ENCODE data around the gene OSBPL8. TPM values are rescaled to one million over a fixed set of nuclear protein-coding genes. Genes with fewer than 3 reads are reported as not detected.

OSBPL8 gene
- total RNA-seq, 3 donors from 2014 or later (not counting 1 experiment from before 2014, with no cell fraction given), result 133 to 154 (median 138) TPM

DNA sequence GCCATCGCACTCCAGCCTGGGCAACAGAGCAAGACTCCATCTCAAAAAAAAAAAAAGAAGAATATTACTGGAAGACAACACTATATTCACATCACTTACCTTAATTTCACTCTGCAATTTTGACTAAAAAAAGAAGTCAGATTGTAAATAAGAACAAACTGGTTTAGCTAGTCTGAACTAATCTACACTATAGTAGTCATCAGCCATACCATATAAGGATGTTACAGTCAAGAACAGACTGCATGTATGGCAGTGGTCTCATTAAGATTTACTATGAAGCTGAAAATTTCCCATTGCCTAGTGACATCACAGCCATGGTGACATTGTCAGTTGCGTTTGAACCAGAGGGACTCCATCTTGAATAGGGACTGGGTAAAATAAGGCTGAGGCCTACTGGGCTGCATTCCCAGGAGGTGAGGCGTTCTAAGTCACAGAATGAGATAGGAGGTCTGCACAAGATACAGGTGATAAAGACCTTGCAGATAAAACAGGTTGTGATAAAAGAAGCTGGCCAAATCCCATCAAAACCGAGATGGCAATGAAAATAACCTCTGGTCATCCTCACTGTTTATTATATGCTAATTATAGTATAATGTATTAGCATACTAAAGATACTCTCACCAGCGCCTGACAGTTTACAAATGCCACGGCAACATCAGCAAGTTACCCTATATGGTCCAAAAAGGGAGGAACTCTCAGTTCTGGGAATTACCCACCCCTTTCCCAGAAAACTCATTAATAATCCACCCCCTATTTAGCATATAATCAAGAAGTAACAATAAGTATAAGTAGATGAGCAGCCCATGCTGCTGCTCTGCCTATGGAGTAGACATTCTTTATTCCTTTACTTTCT is 51.2 kb downstream of the OSBPL8 start:
- Mint-ChIP-seq H3K36me3 (no peaks in the 10 kb centered on the region), H3K4me3 (no peak overlapping the region), H3K4me1 (peaks cover 43 to 44% of the 10 kb centered on the region in 2 donors), H3K27ac (peak overlapping the region in 1 of 2 donors; percentile 53), H3K27me3 (ENCODE audit: low read depth in 2 of 2) (no peaks in the 10 kb centered on the region), H3K9me3 (no peaks in the 10 kb centered on the region)
- intact Hi-C loops (cut with micrococcal nuclease), result no loop called here
- no peak for ATAC-seq
- DNase-seq, result no peak
- Histone ChIP-seq H3K4me1 (ENCODE audit: control insufficient read depth, insufficient read depth, low read length) (no peaks in the 10 kb centered on the region), H3K27me3 (ENCODE audit: control insufficient read depth, insufficient read depth, low read length) (no peaks in the 10 kb centered on the region), H3K4me3 (ENCODE audit: low read length) (no peak overlapping the region), H3K9me3 (ENCODE audit: control insufficient read depth, insufficient read depth, low read length) (no peaks in the 10 kb centered on the region), H3K36me3 (ENCODE audit: control insufficient read depth, insufficient read depth, low read length) (no peaks in the 10 kb centered on the region), H3K27ac (ENCODE audit: low read length) (no peak overlapping the region)
- TF ChIP-seq, protein P1, sequence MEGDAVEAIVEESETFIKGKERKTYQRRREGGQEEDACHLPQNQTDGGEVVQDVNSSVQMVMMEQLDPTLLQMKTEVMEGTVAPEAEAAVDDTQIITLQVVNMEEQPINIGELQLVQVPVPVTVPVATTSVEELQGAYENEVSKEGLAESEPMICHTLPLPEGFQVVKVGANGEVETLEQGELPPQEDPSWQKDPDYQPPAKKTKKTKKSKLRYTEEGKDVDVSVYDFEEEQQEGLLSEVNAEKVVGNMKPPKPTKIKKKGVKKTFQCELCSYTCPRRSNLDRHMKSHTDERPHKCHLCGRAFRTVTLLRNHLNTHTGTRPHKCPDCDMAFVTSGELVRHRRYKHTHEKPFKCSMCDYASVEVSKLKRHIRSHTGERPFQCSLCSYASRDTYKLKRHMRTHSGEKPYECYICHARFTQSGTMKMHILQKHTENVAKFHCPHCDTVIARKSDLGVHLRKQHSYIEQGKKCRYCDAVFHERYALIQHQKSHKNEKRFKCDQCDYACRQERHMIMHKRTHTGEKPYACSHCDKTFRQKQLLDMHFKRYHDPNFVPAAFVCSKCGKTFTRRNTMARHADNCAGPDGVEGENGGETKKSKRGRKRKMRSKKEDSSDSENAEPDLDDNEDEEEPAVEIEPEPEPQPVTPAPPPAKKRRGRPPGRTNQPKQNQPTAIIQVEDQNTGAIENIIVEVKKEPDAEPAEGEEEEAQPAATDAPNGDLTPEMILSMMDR (IDR thresholded peaks at IDR 0.05), result no peak
- 91% methylated on average over 5 of the region's 6 CpGs for WGBS (ENCODE audit: insufficient coverage)

DNA sequence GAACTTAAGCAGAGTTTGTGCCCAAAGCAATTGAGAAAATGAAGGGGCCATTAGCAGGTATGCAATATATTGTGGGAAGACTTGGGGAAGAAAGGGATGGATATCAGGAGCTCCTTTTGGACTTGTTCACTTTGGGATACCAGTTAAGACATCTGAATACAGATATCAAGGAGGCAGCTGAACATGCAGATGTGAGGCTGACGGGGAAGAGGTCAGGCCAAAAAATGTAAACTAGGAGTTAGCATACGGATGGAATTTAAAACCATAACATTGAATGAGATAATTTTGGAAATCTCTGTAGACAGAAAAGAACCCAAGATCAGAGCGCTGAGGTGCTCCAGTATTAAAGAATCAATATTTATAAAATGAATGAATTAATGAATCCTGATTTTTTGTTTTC is 53.4 kb downstream of the OSBPL8 start:
- no peak for DNase-seq
- H3K27me3 ChIP-seq (ENCODE audit: control insufficient read depth, insufficient read depth, low read length), result no peaks in the 10 kb centered on the region
- no peak overlapping the region for H3K27ac ChIP-seq (ENCODE audit: low read length)
- Mint-ChIP-seq H3K9me3 (no peaks in the 10 kb centered on the region), H3K27ac (peak overlapping the region in 1 of 2 donors; percentile 3), H3K4me3 (no peak overlapping the region), H3K4me1 (peaks cover 42 to 45% of the 10 kb centered on the region in 2 donors), H3K36me3 (no peaks in the 10 kb centered on the region), H3K27me3 (ENCODE audit: low read depth in 2 of 2) (no peaks in the 10 kb centered on the region)
- no peaks in the 10 kb centered on the region for H3K4me1 ChIP-seq (ENCODE audit: control insufficient read depth, insufficient read depth, low read length)
- no peak for ATAC-seq
- 95% methylated on average over 2 of the region's 3 CpGs for WGBS (ENCODE audit: insufficient coverage)
- TF ChIP-seq, protein P1 (IDR thresholded peaks at IDR 0.05), result no peak
- no peaks in the 10 kb centered on the region for H3K36me3 ChIP-seq (ENCODE audit: control insufficient read depth, insufficient read depth, low read length)
- intact Hi-C loops (cut with micrococcal nuclease), result no loop called here
- H3K4me3 ChIP-seq (ENCODE audit: low read length), result no peak overlapping the region
- H3K9me3 ChIP-seq (ENCODE audit: control insufficient read depth, insufficient read depth, low read length), result no peaks in the 10 kb centered on the region

DNA sequence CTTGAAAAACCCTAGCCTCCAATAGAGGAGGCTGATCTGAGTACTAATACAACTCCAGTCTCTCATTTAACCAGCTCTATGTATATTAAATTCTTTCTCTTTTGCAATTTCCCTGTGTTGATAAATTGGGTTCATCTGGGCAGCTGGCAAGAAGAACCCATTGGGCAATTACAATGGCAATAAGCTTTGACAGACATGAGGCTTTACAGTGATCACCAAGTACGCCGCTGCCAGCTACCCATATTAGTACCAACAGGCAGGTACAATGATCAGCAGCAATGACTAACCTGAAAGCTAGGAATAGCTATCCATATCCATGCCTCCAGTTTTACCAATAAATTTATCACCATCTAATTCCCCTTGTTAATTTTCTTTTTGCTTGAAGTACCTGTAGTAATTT is 54.5 kb downstream of the OSBPL8 start:
- Histone ChIP-seq H3K9me3 (ENCODE audit: control insufficient read depth, insufficient read depth, low read length) (no peaks in the 10 kb centered on the region), H3K27ac (ENCODE audit: low read length) (no peak overlapping the region), H3K36me3 (ENCODE audit: control insufficient read depth, insufficient read depth, low read length) (no peaks in the 10 kb centered on the region), H3K27me3 (ENCODE audit: control insufficient read depth, insufficient read depth, low read length) (no peaks in the 10 kb centered on the region), H3K4me1 (ENCODE audit: control insufficient read depth, insufficient read depth, low read length) (no peaks in the 10 kb centered on the region), H3K4me3 (ENCODE audit: low read length) (no peak overlapping the region)
- Mint-ChIP-seq H3K4me3 (no peak overlapping the region), H3K27ac (peak overlapping the region in 1 of 2 donors; percentile 3), H3K9me3 (no peaks in the 10 kb centered on the region), H3K36me3 (no peaks in the 10 kb centered on the region), H3K4me1 (peaks cover 47 to 48% of the 10 kb centered on the region in 2 donors), H3K27me3 (ENCODE audit: low read depth in 2 of 2) (no peaks in the 10 kb centered on the region)
- WGBS (ENCODE audit: insufficient coverage), result 100% methylated on average over 2 of the region's 2 CpGs
- DNase-seq (no peak), ATAC-seq (no peak)
- intact Hi-C loops (cut with micrococcal nuclease), result no loop called here
- TF ChIP-seq, protein P1 (IDR thresholded peaks at IDR 0.05), result no peak

All from natural killer cell (primary cell).